Measurements from ENCODE around the gene SCGB3A1.

SCGB3A1 gene

GRCh38 chr5:180600554-180601041 lies 9.3 kb upstream of the SCGB3A1 start:
- Histone ChIP-seq H3K27me3 (ENCODE audit: control insufficient read depth, insufficient read depth, low read length) (peaks cover 20% of the 10 kb centered on the region), H3K4me2 (ENCODE audit: low read length) (no peak overlapping the region), H3K4me3 (ENCODE audit: low read length) (no peak overlapping the region), H3K36me3 (ENCODE audit: insufficient read depth, low read length) (no peaks in the 10 kb centered on the region), H3K4me1 (ENCODE audit: control insufficient read depth, insufficient read depth, low read length) (no peaks in the 10 kb centered on the region), H3K9ac (ENCODE audit: low read depth, low read length) (no peak overlapping the region), H3K9me3 (replicated peaks; ENCODE audit: low read length) (no peaks in the 10 kb centered on the region)

DNA sequence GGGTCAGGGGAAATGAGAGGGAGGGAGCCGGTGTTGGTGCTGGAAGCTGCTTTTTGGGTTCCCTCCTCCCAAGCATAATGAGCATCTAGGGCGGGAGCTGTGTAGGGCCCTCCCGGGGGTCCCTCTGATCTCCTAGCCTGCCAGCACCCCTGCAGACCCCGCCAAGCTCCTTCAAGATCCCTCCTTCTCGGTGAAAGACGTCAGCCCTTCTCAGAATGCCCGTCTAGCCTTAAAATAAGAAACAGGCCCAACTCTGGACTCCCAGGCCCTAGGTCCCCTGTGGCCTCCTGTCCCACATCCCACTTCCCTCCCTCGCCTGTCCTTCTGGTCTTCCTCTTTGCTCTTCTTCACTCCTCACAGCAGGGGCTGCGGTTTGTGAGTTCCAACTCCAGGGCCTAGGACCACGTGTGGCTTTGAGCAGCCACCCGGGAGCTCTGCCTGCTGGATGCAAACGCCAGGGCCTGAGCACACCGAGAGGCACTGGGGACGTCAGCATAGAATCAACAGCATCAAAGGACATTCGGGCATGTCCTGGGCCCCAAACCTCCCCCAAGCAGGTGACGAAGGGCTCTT lies 8.8 kb upstream of the SCGB3A1 start:
- Histone ChIP-seq H3K9me3 (replicated peaks; ENCODE audit: low read length) (no peaks in the 10 kb centered on the region), H3K4me1 (ENCODE audit: control insufficient read depth, insufficient read depth, low read length) (no peaks in the 10 kb centered on the region), H3K27me3 (ENCODE audit: control insufficient read depth, insufficient read depth, low read length) (peaks cover 20% of the 10 kb centered on the region), H3K4me3 (ENCODE audit: low read length) (no peak overlapping the region), H3K36me3 (ENCODE audit: insufficient read depth, low read length) (no peaks in the 10 kb centered on the region), H3K9ac (ENCODE audit: low read depth, low read length) (no peak overlapping the region), H3K4me2 (ENCODE audit: low read length) (no peak overlapping the region)

DNA sequence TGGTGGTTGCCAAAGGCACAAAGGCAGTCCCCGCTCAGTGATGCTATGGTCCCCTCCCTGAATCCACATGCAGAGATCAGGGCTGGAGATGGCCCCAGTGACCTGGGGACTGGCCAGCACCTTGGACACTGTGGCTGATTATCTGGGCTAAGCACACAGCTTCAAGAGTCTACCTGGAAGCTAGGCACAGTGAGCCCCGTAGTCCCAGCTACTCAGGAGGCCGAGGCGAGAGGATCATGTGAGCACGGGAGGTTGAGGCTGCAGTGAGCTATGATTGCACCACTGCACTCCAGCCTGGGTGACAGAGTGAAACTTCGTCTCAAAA lies 8.3 kb upstream of the SCGB3A1 start:
- Histone ChIP-seq H3K4me1 (ENCODE audit: control insufficient read depth, insufficient read depth, low read length) (no peaks in the 10 kb centered on the region), H3K27me3 (ENCODE audit: control insufficient read depth, insufficient read depth, low read length) (peaks cover 20% of the 10 kb centered on the region), H3K36me3 (ENCODE audit: insufficient read depth, low read length) (no peaks in the 10 kb centered on the region), H3K9me3 (replicated peaks; ENCODE audit: low read length) (no peaks in the 10 kb centered on the region), H3K4me2 (ENCODE audit: low read length) (no peak overlapping the region), H3K9ac (ENCODE audit: low read depth, low read length) (no peak overlapping the region), H3K4me3 (ENCODE audit: low read length) (no peak overlapping the region)

GRCh38 chr5:180598797-180599589 lies 7.7 kb upstream of the SCGB3A1 start:
- no peaks in the 10 kb centered on the region for H3K4me1 ChIP-seq (ENCODE audit: control insufficient read depth, insufficient read depth, low read length)
- H3K4me2 ChIP-seq (ENCODE audit: low read length), result no peak overlapping the region
- H3K9me3 ChIP-seq (replicated peaks; ENCODE audit: low read length), result no peaks in the 10 kb centered on the region
- no peaks in the 10 kb centered on the region for H3K36me3 ChIP-seq (ENCODE audit: insufficient read depth, low read length)
- peaks cover 18% of the 10 kb centered on the region for H3K27me3 ChIP-seq (ENCODE audit: control insufficient read depth, insufficient read depth, low read length)
- H3K4me3 ChIP-seq (ENCODE audit: low read length), result no peak overlapping the region
- no peak overlapping the region for H3K9ac ChIP-seq (ENCODE audit: low read depth, low read length)

DNA sequence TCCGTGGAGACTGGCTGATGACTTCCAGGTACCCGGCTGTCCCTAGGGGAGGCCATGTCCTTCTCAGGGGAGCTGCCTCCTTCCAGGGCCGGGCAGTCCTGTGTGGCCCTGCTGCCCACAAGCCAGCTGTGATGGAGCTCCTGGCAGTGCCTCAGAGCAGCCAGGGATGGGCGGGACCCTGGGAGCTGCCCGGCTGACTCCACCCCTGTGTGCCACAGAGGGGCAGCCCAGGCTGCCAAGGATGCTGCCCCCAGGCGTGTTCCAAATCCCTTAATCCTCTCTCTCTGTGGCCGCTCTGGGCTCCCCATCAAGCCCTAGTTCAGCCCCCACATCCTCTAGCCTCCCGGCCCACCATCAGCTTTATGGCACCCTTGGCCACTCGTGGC lies 7.0 kb upstream of the SCGB3A1 start:
- H3K4me3 ChIP-seq (ENCODE audit: low read length), result no peak overlapping the region
- H3K27me3 ChIP-seq (ENCODE audit: control insufficient read depth, insufficient read depth, low read length), result peaks cover 24% of the 10 kb centered on the region
- H3K9ac ChIP-seq (ENCODE audit: low read depth, low read length), result no peak overlapping the region

GRCh38 chr5:180596668-180597231 lies 5.5 kb upstream of the SCGB3A1 start:
- no peak overlapping the region for H3K9ac ChIP-seq (ENCODE audit: low read depth, low read length)
- H3K27me3 ChIP-seq (ENCODE audit: control insufficient read depth, insufficient read depth, low read length), result peaks cover 29% of the 10 kb centered on the region
- H3K4me3 ChIP-seq (ENCODE audit: low read length), result no peak overlapping the region
- H3K9me3 ChIP-seq (replicated peaks; ENCODE audit: low read length), result no peaks in the 10 kb centered on the region
- no peaks in the 10 kb centered on the region for H3K4me1 ChIP-seq (ENCODE audit: control insufficient read depth, insufficient read depth, low read length)
- no peak overlapping the region for H3K4me2 ChIP-seq (ENCODE audit: low read length)
- no peaks in the 10 kb centered on the region for H3K36me3 ChIP-seq (ENCODE audit: insufficient read depth, low read length)

More for the DNA sequence above, 7.0 kb upstream of the SCGB3A1 start:
- no peaks in the 10 kb centered on the region for H3K4me1 ChIP-seq (ENCODE audit: control insufficient read depth, insufficient read depth, low read length)
- H3K4me2 ChIP-seq (ENCODE audit: low read length), result no peak overlapping the region
- no peaks in the 10 kb centered on the region for H3K9me3 ChIP-seq (replicated peaks; ENCODE audit: low read length)
- H3K36me3 ChIP-seq (ENCODE audit: insufficient read depth, low read length), result no peaks in the 10 kb centered on the region

GRCh38 chr5:180596115-180596667 lies 4.9 kb upstream of the SCGB3A1 start:
- peaks cover 31% of the 10 kb centered on the region for H3K27me3 ChIP-seq (ENCODE audit: control insufficient read depth, insufficient read depth, low read length)
- H3K9ac ChIP-seq (ENCODE audit: low read depth, low read length), result no peak overlapping the region
- H3K4me1 ChIP-seq (ENCODE audit: control insufficient read depth, insufficient read depth, low read length), result peaks cover 2% of the 10 kb centered on the region
- H3K4me2 ChIP-seq (ENCODE audit: low read length), result no peak overlapping the region
- no peak overlapping the region for H3K4me3 ChIP-seq (ENCODE audit: low read length)
- H3K36me3 ChIP-seq (ENCODE audit: insufficient read depth, low read length), result no peaks in the 10 kb centered on the region
- H3K9me3 ChIP-seq (replicated peaks; ENCODE audit: low read length), result no peaks in the 10 kb centered on the region

DNA sequence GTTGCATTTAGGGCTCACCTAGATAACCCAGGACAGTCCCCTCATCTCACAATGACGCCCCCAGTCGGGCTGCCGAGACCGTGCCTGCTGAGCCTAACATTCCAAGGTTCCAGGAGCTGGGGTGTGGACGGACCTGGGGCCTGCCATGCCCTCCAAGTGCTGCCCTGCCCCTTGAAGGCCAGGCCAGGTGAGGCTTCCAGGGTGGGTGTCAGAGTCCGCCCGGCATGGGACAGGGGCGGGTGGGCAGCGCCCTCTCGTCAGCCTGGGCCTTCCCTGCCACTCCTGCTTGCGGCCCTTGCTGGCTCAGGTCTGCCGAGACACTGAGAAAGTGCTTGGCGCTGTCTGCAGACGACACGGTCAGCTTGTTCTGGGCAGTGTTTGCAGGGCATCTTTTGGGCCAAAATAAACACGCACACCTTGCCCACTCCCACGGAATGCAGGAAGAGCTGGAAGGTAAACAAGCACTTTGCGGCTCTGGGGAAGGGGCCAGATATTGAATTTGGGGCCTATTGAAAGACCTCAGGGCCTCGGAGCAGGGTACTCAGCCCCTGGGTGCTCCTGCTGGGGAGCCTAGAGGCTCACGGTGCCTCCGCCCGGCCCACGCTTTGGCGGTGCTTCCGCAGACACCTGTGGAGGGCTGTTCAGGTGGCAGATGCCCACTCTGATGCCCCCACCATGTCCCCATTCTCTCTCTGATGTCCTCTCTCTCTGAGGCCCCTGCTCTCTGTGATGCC lies 4.2 kb upstream of the SCGB3A1 start:
- no peak overlapping the region for H3K9ac ChIP-seq (ENCODE audit: low read depth, low read length)
- peaks cover 37% of the 10 kb centered on the region for H3K27me3 ChIP-seq (ENCODE audit: control insufficient read depth, insufficient read depth, low read length)
- H3K36me3 ChIP-seq (ENCODE audit: insufficient read depth, low read length), result no peaks in the 10 kb centered on the region
- no peak overlapping the region for H3K4me2 ChIP-seq (ENCODE audit: low read length)
- H3K4me3 ChIP-seq (ENCODE audit: low read length), result no peak overlapping the region
- H3K9me3 ChIP-seq (replicated peaks; ENCODE audit: low read length), result no peaks in the 10 kb centered on the region
- peaks cover 8% of the 10 kb centered on the region for H3K4me1 ChIP-seq (ENCODE audit: control insufficient read depth, insufficient read depth, low read length)

- Histone ChIP-seq H3K9me3 (replicated peaks; ENCODE audit: low read length) (no peaks in the 10 kb centered on the region), H3K4me2 (ENCODE audit: low read length) (no peak overlapping the region), H3K9ac (ENCODE audit: low read depth, low read length) (no peak overlapping the region), H3K4me1 (ENCODE audit: control insufficient read depth, insufficient read depth, low read length) (peaks cover 8% of the 10 kb centered on the region), H3K4me3 (ENCODE audit: low read length) (no peak overlapping the region), H3K36me3 (ENCODE audit: insufficient read depth, low read length) (no peaks in the 10 kb centered on the region), H3K27me3 (ENCODE audit: control insufficient read depth, insufficient read depth, low read length) (peaks cover 43% of the 10 kb centered on the region)
These were observed 3.7 kb upstream of the SCGB3A1 start for GRCh38 chr5:180595046-180595379.

- Histone ChIP-seq H3K4me1 (ENCODE audit: control insufficient read depth, insufficient read depth, low read length) (peaks cover 8% of the 10 kb centered on the region), H3K9ac (ENCODE audit: low read depth, low read length) (no peak overlapping the region), H3K9me3 (replicated peaks; ENCODE audit: low read length) (no peaks in the 10 kb centered on the region), H3K4me2 (ENCODE audit: low read length) (no peak overlapping the region), H3K4me3 (ENCODE audit: low read length) (no peak overlapping the region), H3K36me3 (ENCODE audit: insufficient read depth, low read length) (no peaks in the 10 kb centered on the region), H3K27me3 (ENCODE audit: control insufficient read depth, insufficient read depth, low read length) (peaks cover 48% of the 10 kb centered on the region)
These were observed 3.2 kb upstream of the SCGB3A1 start for GRCh38 chr5:180594311-180595045.
